MM.1S (cell line): ENCODE measurements around the gene OR10G7.

ENCODE experiments used
- DNase-seq: peaks from one replicate; pipeline ENCODE4 v3.0.0-alpha.2; 2015
- H2AFZ ChIP-seq: fragments of 300-600 bp; sonication (generic); 2 replicates; pipeline ENCODE4 v1.6.0; 2016; ENCODE audit warnings: antibody characterized with exemption, low read length
- H3F3A ChIP-seq: fragments of 300-600 bp; sonication (generic); 2 replicates; pipeline ENCODE4 v1.6.1; 2016; ENCODE audit warnings: mild to moderate bottlenecking, antibody characterized with exemption, low read length, moderate library complexity, mixed read lengths; ENCODE audit not compliant: insufficient read depth
- H3K27ac ChIP-seq: fragments of 300-600 bp; sonication (generic); 2 replicates; pipeline ENCODE4 v1.5.1; 2016; ENCODE audit warnings: mild to moderate bottlenecking, low read length
- H3K27me3 ChIP-seq: fragments of 300-600 bp; sonication (generic); replicated peaks from 2 replicates; pipeline ENCODE4 v1.6.0; 2016; ENCODE audit warnings: low read length; ENCODE audit not compliant: insufficient read depth
- H3K36me3 ChIP-seq: fragments of 300-600 bp; sonication (generic); replicated peaks from 2 replicates; pipeline ENCODE4 v1.6.1; 2016; ENCODE audit warnings: mild to moderate bottlenecking, low read length, mixed read lengths; ENCODE audit not compliant: insufficient read depth
- H3K4me1 ChIP-seq: fragments of 300-600 bp; sonication (generic); 2 replicates; pipeline ENCODE4 v1.6.1; 2016; ENCODE audit warnings: low read length, mixed read lengths
- H3K4me2 ChIP-seq: fragments of 300-600 bp; sonication (generic); 2 replicates; pipeline ENCODE4 v1.6.0; 2016; ENCODE audit warnings: low read depth, low read length
- H3K4me3 ChIP-seq: fragments of 300-600 bp; sonication (generic); 2 replicates; pipeline ENCODE4 v1.5.1; 2016; ENCODE audit warnings: low read length, mixed read lengths
- H3K79me2 ChIP-seq: fragments of 300-600 bp; sonication (generic); 2 replicates; pipeline ENCODE4 v1.6.1; 2016; ENCODE audit warnings: mixed run types, low read length, mixed read lengths
- H3K9ac ChIP-seq: fragments of 300-600 bp; sonication (generic); 2 replicates; pipeline ENCODE4 v1.6.1; 2016; ENCODE audit warnings: low read length, mixed read lengths
- H3K9me2 ChIP-seq: fragments of 300-600 bp; sonication (generic); replicated peaks from 2 replicates; pipeline ENCODE4 v1.6.1; 2016; ENCODE audit warnings: mild to moderate bottlenecking, low read length, mixed read lengths; ENCODE audit not compliant: insufficient read depth
- H3K9me3 ChIP-seq: fragments of 300-600 bp; sonication (generic); replicated peaks from 2 replicates; pipeline ENCODE4 v1.6.1; 2016; ENCODE audit warnings: mild to moderate bottlenecking, low read length, mixed read lengths; ENCODE audit not compliant: insufficient read depth
- H4K20me1 ChIP-seq: fragments of 300-600 bp; sonication (generic); 2 replicates; pipeline ENCODE4 v1.6.1; 2016; ENCODE audit warnings: mild to moderate bottlenecking, low read length, moderate library complexity, mixed read lengths; ENCODE audit not compliant: insufficient read depth
- EZH2 ChIP-seq: fragments of 300-600 bp; sonication (generic); optimal IDR thresholded peaks from 2 replicates; pipeline ENCODE3; 2017; ENCODE audit warnings: low read depth, mild to moderate bottlenecking, antibody characterized with exemption, low read length, mixed read lengths
- EZH2phosphoT487 ChIP-seq: fragments of 300-600 bp; sonication (generic); IDR thresholded peaks from 2 replicates; pipeline ENCODE4 v1.6.1; 2018; ENCODE audit warnings: antibody characterized with exemption, low read length
- TF ChIP-seq, protein P1 (sequence below): fragments of 300-600 bp; sonication (generic); IDR thresholded peaks from 2 replicates; pipeline ENCODE4 v1.5.1; 2016; ENCODE audit warnings: antibody characterized with exemption, low read length, mixed read lengths

The OR10G7 gene

DNA sequence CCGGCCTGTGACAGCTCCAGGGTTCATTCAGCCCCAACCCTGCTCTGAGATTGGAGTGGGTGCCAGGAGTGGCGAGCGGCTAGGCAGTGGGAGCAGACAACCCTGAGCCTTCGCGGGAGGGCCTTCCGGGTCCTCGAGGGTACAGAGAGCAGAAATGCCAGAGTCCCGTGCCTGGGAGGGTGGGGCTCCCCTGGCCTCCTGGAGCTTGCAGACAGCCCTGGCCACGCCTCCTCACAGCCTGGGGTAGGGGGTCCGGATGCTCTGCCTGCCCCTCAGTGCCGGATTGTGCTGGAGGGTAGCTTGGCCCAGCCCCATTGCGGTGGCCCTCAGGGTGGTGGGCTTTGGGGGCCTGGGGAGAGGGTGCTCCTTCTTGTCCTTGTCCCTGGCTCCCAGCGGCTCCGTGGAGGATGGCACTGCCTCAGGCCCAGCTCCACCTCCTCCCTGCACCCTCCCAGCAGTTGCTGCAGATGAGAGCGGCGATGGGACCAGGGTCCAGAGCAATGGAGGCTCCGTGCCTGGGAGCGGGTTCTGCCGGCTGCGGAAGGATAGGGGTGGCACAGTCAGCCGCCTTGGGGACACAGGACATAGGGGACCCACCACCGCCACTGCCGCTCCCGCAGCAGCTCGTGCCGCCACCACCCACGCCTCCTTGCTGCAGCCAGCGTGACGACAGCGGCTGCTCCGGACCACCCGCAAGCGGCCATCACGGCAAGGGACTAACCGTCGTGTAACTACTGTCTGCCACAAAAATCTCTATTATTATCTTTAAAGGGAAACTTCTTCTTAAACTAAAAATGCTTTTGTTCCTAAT lies 34.9 kb upstream of the OR10G7 start:
- Histone ChIP-seq H4K20me1 (no peaks in the 10 kb centered on the region), H3K4me1 (0 out of 2 replicates have a peak, but pooled peaks cover 3% of the 10 kb centered on the region), H3K9me3 (no peaks in the 10 kb centered on the region), H3K27ac (no peak overlapping the region), H3K9me2 (no peaks in the 10 kb centered on the region), H3K9ac (no peak overlapping the region), H2AFZ (no peak overlapping the region), H3K36me3 (no peaks in the 10 kb centered on the region), H3K4me2 (no peak overlapping the region), H3K79me2 (no peaks in the 10 kb centered on the region), H3F3A (no peaks in the 10 kb centered on the region), H3K4me3 (no peak overlapping the region), H3K27me3 (no peaks in the 10 kb centered on the region)
- DNase-seq, result no peak
- no peak for TF ChIP-seq EZH2

DNA sequence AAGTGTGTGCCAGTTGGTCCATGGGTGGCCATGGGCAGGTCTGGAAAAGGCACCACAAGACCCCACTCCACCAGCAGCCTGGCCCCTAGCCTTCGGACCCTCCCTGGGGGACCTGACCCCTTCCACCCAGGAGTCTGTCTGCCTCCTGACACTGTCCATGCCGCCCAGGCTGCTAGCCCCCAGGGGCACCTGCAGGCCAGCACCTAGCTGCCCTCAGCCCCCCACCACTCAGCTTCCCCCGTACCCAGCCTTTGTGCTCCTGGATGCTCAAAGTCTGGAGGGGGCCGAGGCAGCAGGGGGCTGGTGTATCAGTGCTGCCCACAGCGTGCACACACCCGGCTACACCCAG lies 34.3 kb upstream of the OR10G7 start:
- Histone ChIP-seq H3K9ac (no peak overlapping the region), H2AFZ (no peak overlapping the region), H3K27me3 (no peaks in the 10 kb centered on the region), H3K9me2 (no peaks in the 10 kb centered on the region), H4K20me1 (no peaks in the 10 kb centered on the region), H3K4me3 (no peak overlapping the region), H3K4me1 (0 out of 2 replicates have a peak, but pooled peaks cover 3% of the 10 kb centered on the region), H3K27ac (no peak overlapping the region), H3K79me2 (no peaks in the 10 kb centered on the region), H3K9me3 (no peaks in the 10 kb centered on the region), H3K4me2 (no peak overlapping the region), H3K36me3 (no peaks in the 10 kb centered on the region), H3F3A (no peaks in the 10 kb centered on the region)
- no peak for DNase-seq
- TF ChIP-seq, protein P1, sequence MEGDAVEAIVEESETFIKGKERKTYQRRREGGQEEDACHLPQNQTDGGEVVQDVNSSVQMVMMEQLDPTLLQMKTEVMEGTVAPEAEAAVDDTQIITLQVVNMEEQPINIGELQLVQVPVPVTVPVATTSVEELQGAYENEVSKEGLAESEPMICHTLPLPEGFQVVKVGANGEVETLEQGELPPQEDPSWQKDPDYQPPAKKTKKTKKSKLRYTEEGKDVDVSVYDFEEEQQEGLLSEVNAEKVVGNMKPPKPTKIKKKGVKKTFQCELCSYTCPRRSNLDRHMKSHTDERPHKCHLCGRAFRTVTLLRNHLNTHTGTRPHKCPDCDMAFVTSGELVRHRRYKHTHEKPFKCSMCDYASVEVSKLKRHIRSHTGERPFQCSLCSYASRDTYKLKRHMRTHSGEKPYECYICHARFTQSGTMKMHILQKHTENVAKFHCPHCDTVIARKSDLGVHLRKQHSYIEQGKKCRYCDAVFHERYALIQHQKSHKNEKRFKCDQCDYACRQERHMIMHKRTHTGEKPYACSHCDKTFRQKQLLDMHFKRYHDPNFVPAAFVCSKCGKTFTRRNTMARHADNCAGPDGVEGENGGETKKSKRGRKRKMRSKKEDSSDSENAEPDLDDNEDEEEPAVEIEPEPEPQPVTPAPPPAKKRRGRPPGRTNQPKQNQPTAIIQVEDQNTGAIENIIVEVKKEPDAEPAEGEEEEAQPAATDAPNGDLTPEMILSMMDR, result no peak
- TF ChIP-seq EZH2 (no peak), EZH2phosphoT487 (no peak)

- no peak overlapping the region for H2AFZ ChIP-seq
- no peak overlapping the region for H3K4me3 ChIP-seq
- DNase-seq, result no peak
- no peaks in the 10 kb centered on the region for H3K27me3 ChIP-seq
- TF ChIP-seq EZH2 (no peak), EZH2phosphoT487 (no peak)
- TF ChIP-seq, protein P1, result no peak
- H3F3A ChIP-seq, result no peaks in the 10 kb centered on the region
- H3K4me1 ChIP-seq, result 0 out of 2 replicates have a peak, but pooled peaks cover 3% of the 10 kb centered on the region
- H3K9ac ChIP-seq, result no peak overlapping the region
- no peak overlapping the region for H3K27ac ChIP-seq
- H3K79me2 ChIP-seq, result no peaks in the 10 kb centered on the region
- H3K9me3 ChIP-seq, result no peaks in the 10 kb centered on the region
- no peaks in the 10 kb centered on the region for H3K9me2 ChIP-seq
- no peak overlapping the region for H3K4me2 ChIP-seq
- no peaks in the 10 kb centered on the region for H3K36me3 ChIP-seq
- no peaks in the 10 kb centered on the region for H4K20me1 ChIP-seq
Measured at GRCh38 chr11:124074554-124074953, 33.4 kb upstream of the OR10G7 start.

GRCh38 chr11:124072147-124072546 lies 31.0 kb upstream of the OR10G7 start:
- no peak overlapping the region for H3K9ac ChIP-seq
- H4K20me1 ChIP-seq, result no peaks in the 10 kb centered on the region
- no peaks in the 10 kb centered on the region for H3K79me2 ChIP-seq
- H3F3A ChIP-seq, result no peaks in the 10 kb centered on the region
- TF ChIP-seq, protein P1, result no peak
- no peak for TF ChIP-seq EZH2
- TF ChIP-seq EZH2phosphoT487, result no peak
- H3K9me2 ChIP-seq, result no peaks in the 10 kb centered on the region
- no peaks in the 10 kb centered on the region for H3K27me3 ChIP-seq
- no peaks in the 10 kb centered on the region for H3K9me3 ChIP-seq
- no peak for DNase-seq
- H2AFZ ChIP-seq, result no peak overlapping the region
- H3K4me2 ChIP-seq, result no peak overlapping the region
- H3K36me3 ChIP-seq, result no peaks in the 10 kb centered on the region
- H3K4me3 ChIP-seq, result no peak overlapping the region
- H3K4me1 ChIP-seq, result 0 out of 2 replicates have a peak, but pooled peaks cover 3% of the 10 kb centered on the region
- H3K27ac ChIP-seq, result no peak overlapping the region
